Activated T-helper 2 cell treated with anti-CD3 and anti-CD28 coated beads, Interferon-gamma antibody, Interleukin-2, Interleukin-4, amounts not matched to agents 10 μg/mL and 5 μg/mL and 100 μg/mL, durations not matched to agents 14 hours and 24 hours and 36 hours (primary cell): ENCODE results near the gene SMAD1. TPM values are rescaled to one million over a fixed set of nuclear protein-coding genes. Genes with fewer than 3 reads are reported as not detected.

ENCODE experiments used
- DNase-seq: peaks from one replicate; pipeline ENCODE4 v3.0.0; 2021; ENCODE audit warnings: low spot score
- H3K27ac Mint-ChIP-seq: one replicate; pipeline ENCODE4 v1.8.0; 2021; ENCODE audit warnings: mixed read lengths
- H3K27me3 Mint-ChIP-seq: one replicate; pipeline ENCODE4 v1.8.0; 2021; ENCODE audit warnings: low read depth, mixed read lengths
- H3K36me3 Mint-ChIP-seq: one replicate; pipeline ENCODE4 v1.8.0; 2021; ENCODE audit warnings: low read depth, mixed read lengths
- H3K4me1 Mint-ChIP-seq: one replicate; pipeline ENCODE4 v1.8.0; 2021; ENCODE audit warnings: low read depth, mixed read lengths
- H3K4me3 Mint-ChIP-seq: one replicate; pipeline ENCODE4 v1.8.0; 2021; ENCODE audit warnings: low read depth, mild to moderate bottlenecking, moderate library complexity, mixed read lengths
- H3K9me3 Mint-ChIP-seq: one replicate; pipeline ENCODE4 v1.8.0; 2021; ENCODE audit warnings: mixed read lengths
- intact Hi-C: fragments of 100-400 bp; cut with micrococcal nuclease; formaldehyde crosslinking; loops from one replicate; pipeline ENCODE4 v1.15.1; 2023
- total RNA-seq: library from RNA; stranded (reverse); gene quantifications from 2 replicates; pipeline ENCODE4 v1.2.3, GENCODE V29; 2022

Gene SMAD1
- total RNA-seq, 1 donor from 2014 or later, result 5.8 TPM

DNA sequence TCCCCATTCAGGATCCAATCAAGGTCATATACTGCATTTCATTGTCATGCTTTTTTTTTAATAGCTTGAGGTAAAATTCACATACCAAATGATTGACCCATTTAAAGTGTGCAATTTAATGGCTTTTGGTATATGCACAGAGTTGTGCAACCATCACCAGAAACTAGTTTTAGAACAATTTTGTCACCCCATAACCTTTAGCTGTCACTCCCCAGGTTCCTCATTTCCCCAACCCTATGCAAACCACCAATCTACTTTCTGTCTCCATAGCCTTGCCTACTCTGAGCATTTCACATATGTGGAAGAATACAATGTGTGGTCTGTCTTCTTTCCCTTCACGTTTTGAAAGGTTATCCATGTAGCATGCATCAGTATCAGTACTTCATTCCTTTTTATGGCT lies 1.4 kb upstream of the SMAD1 start:
- Mint-ChIP-seq H3K27me3 (peaks cover 31% of the 10 kb centered on the region), H3K27ac (no peak overlapping the region), H3K4me3 (peak overlapping the region; percentile 83), H3K4me1 (peaks cover 12% of the 10 kb centered on the region), H3K36me3 (peaks cover 7% of the 10 kb centered on the region), H3K9me3 (no peaks in the 10 kb centered on the region)
- DNase-seq, result no peak
- intact Hi-C loops, result loop anchor here (5.0 to 10.0 kb wide), 5 partner anchors 235 to 975 kb away; partner anchors contain the start of gene ZNF827

DNA sequence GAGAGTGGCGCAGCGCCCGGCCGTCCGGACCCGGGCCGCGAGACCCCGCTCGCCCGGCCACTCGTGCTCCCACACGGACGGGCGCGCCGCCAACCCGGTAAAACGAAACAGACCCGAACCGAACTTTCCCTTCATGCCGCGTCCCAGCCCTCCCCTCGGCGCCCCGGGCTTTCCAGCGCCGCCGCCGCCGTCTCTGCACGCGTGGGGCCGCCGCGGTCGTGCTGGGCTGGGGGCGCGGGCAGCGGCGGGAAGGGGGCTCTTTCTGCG lies 222 bp downstream of the SMAD1 start:
- Mint-ChIP-seq H3K4me3 (no peak overlapping the region), H3K9me3 (no peaks in the 10 kb centered on the region), H3K27ac (no peak overlapping the region), H3K36me3 (peaks cover 7% of the 10 kb centered on the region), H3K4me1 (peaks cover 16% of the 10 kb centered on the region), H3K27me3 (peaks cover 27% of the 10 kb centered on the region)
- intact Hi-C loops, result loop anchor here (2.0 to 10.0 kb wide), 9 partner anchors 75 to 973 kb away; partner anchors contain the start of genes ABCE1, ANAPC10, MMAA and ZNF827
- DNase-seq, result peak; percentile 20

DNA sequence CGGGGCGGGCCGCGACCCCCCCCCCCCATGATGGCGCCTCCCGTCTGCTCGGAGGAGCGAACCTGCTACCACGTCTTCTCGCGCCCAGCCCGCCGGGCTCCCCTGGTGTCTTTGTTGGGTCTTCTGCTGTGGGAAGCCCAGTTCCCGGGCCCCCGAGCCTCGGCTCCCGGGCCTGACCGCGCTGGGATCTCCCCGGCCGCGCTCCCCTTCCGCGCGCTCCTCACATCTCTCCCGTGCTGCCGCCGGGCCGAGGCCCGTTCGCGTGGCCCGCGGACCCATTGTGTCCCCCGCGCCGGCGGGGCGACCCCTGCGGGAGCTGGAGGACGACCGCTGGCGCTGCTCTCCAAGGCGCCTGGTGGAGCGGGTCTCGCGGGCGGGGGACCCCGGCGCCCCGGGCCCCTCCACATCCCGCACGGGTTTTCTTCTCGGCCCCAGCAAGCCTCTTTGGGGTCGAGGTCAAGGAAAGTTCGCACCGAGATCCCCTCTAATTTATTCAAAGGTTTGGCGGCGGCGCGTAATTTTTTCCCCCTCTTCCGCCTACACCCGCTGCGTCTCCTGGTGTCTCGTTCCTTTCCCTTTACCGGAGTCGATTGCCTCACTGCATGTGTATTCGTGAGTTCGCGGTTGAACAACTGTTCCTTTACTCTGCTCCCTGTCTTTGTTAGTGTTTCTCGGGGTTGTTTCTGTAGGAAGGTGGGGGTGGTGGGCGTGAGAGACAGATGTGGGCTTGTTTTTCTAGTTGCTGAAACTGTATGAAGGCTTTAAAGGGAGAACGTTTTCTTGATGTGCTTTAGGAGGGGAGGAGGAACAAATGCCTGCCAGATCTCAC lies 770 bp downstream of the SMAD1 start:
- Mint-ChIP-seq H3K36me3 (peaks cover 7% of the 10 kb centered on the region), H3K4me1 (peaks cover 21% of the 10 kb centered on the region), H3K9me3 (no peaks in the 10 kb centered on the region), H3K27ac (no peak overlapping the region), H3K27me3 (peaks cover 27% of the 10 kb centered on the region), H3K4me3 (no peak overlapping the region)
- intact Hi-C loops, result loop anchor here (2.0 to 10.0 kb wide), 9 partner anchors 74 to 972 kb away; partner anchors contain the start of genes ABCE1, ANAPC10, MMAA and ZNF827
- DNase-seq, result peak; percentile 23

DNA sequence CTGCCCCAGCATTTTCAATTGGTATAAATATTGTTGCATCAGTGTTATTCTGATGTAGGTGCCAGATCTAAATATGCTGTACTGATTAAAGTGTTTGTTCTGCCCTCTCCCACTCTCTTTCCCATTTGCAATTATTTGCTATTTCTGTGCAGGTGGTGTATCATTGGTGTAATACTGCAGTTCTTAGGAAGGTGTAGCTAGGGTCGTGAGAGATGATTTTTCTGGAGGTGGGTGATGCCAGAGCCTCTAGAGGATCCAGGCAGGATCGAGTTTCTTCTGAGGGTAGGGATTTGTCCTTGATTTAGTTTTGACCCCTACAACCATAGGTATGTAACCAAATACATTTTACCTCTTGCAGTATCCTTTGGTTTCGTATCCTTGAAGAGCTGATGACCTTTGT lies 1.9 kb downstream of the SMAD1 start:
- Mint-ChIP-seq H3K9me3 (no peaks in the 10 kb centered on the region), H3K4me1 (peaks cover 26% of the 10 kb centered on the region), H3K36me3 (peaks cover 7% of the 10 kb centered on the region), H3K27ac (no peak overlapping the region), H3K4me3 (no peak overlapping the region), H3K27me3 (peaks cover 23% of the 10 kb centered on the region)
- DNase-seq, result no peak
- intact Hi-C loops, result loop anchor here (2.0 to 10.0 kb wide), 9 partner anchors 73 to 971 kb away; partner anchors contain the start of genes ABCE1, ANAPC10, MMAA and ZNF827

DNA sequence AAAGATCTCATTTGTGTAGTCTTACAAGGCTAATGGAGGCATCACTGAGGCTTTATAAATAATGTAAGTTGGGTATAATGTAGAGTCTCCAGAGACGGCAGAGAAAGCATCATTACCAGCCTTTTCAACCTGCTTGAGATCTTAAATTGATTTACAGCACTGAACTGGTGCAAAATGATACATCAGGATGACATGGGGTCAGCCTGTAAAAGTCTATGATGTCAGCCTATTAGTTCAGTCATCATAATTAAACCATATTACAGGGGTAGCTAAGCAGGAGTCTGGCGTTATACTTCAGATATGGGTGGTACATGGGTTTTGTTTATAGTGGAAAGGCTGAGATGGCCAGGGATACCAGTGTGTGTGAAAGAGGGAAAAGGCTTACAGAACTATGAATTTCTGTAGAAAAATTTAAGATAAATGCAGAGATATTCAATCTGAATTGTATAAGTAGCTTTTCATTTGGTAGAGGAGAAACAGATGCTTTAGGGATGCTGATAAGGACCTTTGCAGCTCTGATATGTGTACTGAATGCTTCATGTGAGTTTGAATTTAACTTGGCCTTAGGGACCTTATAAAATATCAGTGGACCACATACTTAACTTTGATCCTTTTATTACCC lies 2.7 kb downstream of the SMAD1 start:
- H3K4me1 Mint-ChIP-seq, result peaks cover 26% of the 10 kb centered on the region
- no peak for DNase-seq
- peaks cover 5% of the 10 kb centered on the region for H3K36me3 Mint-ChIP-seq
- no peak overlapping the region for H3K4me3 Mint-ChIP-seq
- H3K27ac Mint-ChIP-seq, result no peak overlapping the region
- intact Hi-C loops, result loop anchor here (5.0 to 10.0 kb wide), 5 partner anchors 230 to 970 kb away; partner anchors contain the start of gene ZNF827
- peaks cover 18% of the 10 kb centered on the region for H3K27me3 Mint-ChIP-seq
- no peaks in the 10 kb centered on the region for H3K9me3 Mint-ChIP-seq

DNA sequence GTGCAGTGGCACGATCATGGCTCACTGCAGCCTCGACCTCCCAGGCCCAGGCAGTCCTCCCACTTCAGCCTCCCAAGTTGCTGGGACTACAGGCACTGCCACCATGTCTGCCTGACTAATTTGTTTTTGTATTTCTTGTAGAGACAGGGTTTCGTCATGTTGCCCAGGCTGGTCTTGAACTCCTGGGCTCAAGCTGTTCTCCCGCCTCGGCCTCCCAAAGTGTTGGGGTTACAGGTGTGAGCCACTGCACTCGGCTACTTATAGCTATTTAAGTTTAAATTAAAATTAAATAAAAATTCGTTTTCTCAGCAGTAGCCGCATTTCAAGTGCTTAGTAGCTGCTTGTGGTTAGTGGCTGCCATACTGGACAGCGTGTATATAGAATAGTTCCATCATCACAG lies 3.5 kb downstream of the SMAD1 start:
- H3K36me3 Mint-ChIP-seq, result peaks cover 4% of the 10 kb centered on the region
- no peak overlapping the region for H3K27ac Mint-ChIP-seq
- DNase-seq, result no peak
- intact Hi-C loops, result loop anchor here (5.0 to 10.0 kb wide), 6 partner anchors 230 to 1973 kb away; partner anchors contain the start of gene SMARCA5
- no peak overlapping the region for H3K4me3 Mint-ChIP-seq
- peaks cover 15% of the 10 kb centered on the region for H3K27me3 Mint-ChIP-seq
- peaks cover 26% of the 10 kb centered on the region for H3K4me1 Mint-ChIP-seq
- no peaks in the 10 kb centered on the region for H3K9me3 Mint-ChIP-seq

DNA sequence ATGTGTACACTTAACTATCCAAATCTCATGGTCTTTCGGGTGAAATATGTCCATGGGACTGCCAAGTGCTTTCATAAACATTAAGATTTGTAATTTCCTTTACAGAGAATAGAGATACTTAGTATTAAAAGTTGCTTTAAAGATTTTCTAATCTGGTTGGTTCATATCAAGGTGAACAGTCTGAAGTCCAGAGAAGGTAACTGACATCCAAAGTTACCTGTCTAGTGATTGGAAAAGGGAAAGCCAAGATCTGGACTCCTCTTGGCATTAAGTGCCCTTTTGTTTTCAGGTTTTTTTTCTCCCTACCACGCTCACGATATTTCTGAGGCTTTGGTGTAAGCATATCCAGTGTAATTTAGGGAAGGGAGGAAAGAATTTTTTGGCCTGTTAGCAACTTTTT lies 5.0 kb downstream of the SMAD1 start:
- intact Hi-C loops, result loop anchor here (1.0 to 10.0 kb wide), 9 partner anchors 133 to 1974 kb away; partner anchors contain the start of genes MMAA and SMARCA5
- peaks cover 12% of the 10 kb centered on the region for H3K27me3 Mint-ChIP-seq
- no peak overlapping the region for H3K4me3 Mint-ChIP-seq
- no peak overlapping the region for H3K27ac Mint-ChIP-seq
- no peaks in the 10 kb centered on the region for H3K9me3 Mint-ChIP-seq
- no peaks in the 10 kb centered on the region for H3K36me3 Mint-ChIP-seq
- H3K4me1 Mint-ChIP-seq, result peaks cover 17% of the 10 kb centered on the region
- no peak for DNase-seq

DNA sequence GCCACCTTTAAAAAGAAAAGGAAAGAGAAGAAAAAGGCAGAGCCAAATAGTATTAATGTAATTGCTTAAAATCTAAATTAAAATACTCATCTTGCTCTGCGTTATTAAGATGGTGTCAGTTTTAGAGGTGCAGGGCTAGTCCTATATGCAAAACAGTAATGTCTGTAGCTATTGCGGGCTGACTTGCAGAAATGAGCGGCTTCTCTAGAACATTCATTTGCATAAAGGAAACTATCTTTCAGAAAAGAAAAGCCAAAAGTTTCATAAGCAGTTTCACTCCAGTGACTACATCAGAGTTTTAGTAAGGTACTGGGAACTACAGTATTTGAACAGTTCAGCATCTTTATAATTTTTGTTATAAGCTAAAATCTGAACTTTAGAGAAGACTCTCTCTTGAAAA lies 6.0 kb downstream of the SMAD1 start:
- intact Hi-C loops, result loop anchor here (1.0 to 10.0 kb wide), 9 partner anchors 132 to 1975 kb away; partner anchors contain the start of genes MMAA and SMARCA5
- Mint-ChIP-seq H3K27me3 (peaks cover 13% of the 10 kb centered on the region), H3K9me3 (no peaks in the 10 kb centered on the region), H3K27ac (peak overlapping the region; percentile 29), H3K36me3 (no peaks in the 10 kb centered on the region), H3K4me1 (peaks cover 17% of the 10 kb centered on the region), H3K4me3 (peak overlapping the region; percentile 20)
- no peak for DNase-seq

DNA sequence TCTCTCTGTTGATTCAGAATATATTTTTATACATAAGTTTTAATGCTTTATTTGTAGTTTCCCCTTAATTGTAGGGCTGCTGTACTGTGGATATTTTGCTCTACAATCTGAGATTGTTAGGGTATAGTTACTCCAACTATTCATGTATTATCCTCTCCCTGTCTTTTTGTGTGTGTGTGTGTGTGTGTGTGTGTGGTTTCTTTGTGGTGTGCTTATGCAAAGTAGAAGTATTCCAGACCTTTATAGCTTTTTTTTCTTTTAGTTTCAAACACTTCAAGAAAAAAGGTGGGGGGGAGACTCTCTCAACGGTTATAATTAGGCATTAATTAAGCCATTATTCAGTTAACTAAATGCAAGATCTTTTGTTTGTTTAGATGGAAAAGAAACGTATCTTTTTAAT lies 6.7 kb downstream of the SMAD1 start:
- H3K4me3 Mint-ChIP-seq, result no peak overlapping the region
- no peaks in the 10 kb centered on the region for H3K36me3 Mint-ChIP-seq
- intact Hi-C loops, result loop anchor here (5.0 to 10.0 kb wide), 6 partner anchors 226 to 1976 kb away; partner anchors contain the start of gene SMARCA5

DNA sequence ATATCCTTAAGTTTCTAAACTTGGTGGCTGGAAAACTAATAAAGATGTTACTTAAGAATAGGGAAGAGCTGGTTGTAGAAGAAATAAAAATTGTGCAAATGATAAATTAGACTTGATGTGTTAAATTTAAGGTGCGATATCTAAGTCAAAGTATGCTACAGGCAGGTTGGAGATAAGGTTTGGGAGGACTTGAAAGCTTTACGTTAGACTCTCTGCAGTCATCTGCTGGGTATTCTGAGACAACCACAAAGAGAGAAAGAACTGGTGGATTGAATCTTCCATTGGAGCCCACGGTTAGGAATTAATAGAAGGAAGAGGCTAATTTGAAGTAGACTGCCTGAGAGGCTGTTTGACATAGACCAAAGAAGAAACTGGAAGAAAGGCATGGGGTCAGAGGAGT lies 7.9 kb downstream of the SMAD1 start:
- intact Hi-C loops, result loop anchor here (5.0 to 10.0 kb wide), 6 partner anchors 225 to 1977 kb away; partner anchors contain the start of gene SMARCA5
- Mint-ChIP-seq H3K9me3 (no peaks in the 10 kb centered on the region), H3K36me3 (no peaks in the 10 kb centered on the region)

More for the DNA sequence above, 6.7 kb downstream of the SMAD1 start:
- Mint-ChIP-seq H3K9me3 (no peaks in the 10 kb centered on the region), H3K27ac (no peak overlapping the region), H3K27me3 (peaks cover 16% of the 10 kb centered on the region), H3K4me1 (peaks cover 17% of the 10 kb centered on the region)
- no peak for DNase-seq

DNA sequence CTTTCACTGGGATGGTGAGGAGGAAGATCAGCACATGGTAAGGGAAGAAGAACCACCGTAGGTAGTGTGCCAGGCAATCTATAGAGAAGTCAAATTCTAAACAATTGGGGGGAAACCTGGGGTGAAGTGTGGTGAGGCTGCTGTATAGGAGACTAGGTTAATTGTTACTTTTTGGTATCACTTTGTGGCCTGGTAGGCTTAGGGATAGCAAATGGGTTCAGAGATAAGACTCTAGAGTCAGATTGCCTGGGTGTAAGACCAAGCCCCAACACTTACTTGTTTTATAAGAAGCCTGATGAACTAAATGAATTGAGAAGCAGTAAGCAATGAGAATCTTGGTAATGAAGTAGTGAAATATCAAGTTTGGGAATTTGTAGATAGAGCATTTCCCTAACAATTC lies 8.7 kb downstream of the SMAD1 start:
- H3K4me3 Mint-ChIP-seq, result no peak overlapping the region
- intact Hi-C loops, result no loop called here
- H3K27ac Mint-ChIP-seq, result no peak overlapping the region
- H3K4me1 Mint-ChIP-seq, result peaks cover 20% of the 10 kb centered on the region
- no peak for DNase-seq
- H3K9me3 Mint-ChIP-seq, result no peaks in the 10 kb centered on the region
- H3K36me3 Mint-ChIP-seq, result no peaks in the 10 kb centered on the region
- peaks cover 22% of the 10 kb centered on the region for H3K27me3 Mint-ChIP-seq

More for the DNA sequence above, 7.9 kb downstream of the SMAD1 start:
- Mint-ChIP-seq H3K27ac (no peak overlapping the region), H3K27me3 (peaks cover 18% of the 10 kb centered on the region), H3K4me1 (peaks cover 20% of the 10 kb centered on the region), H3K4me3 (no peak overlapping the region)
- DNase-seq, result no peak

DNA sequence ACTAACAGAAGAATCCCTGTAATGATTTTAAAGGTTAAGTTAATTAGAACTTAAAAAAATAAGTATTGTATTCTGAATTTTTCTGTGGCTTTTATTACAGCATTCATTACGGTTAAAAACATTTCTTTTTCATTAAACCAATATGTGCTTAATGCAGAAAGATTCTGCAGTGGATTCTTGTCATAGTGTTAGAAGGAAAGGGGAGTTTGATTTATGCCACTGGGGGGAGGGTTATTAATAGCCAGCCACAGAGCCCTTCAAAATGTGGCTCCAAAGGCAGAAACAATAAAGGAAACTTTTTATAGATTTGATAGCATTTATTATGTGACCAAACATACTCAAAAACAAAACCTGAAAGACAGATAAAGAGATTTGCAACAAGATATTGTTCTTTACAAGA lies 9.1 kb downstream of the SMAD1 start:
- no peak overlapping the region for H3K4me3 Mint-ChIP-seq
- DNase-seq, result no peak
- intact Hi-C loops, result no loop called here
- no peaks in the 10 kb centered on the region for H3K9me3 Mint-ChIP-seq
- peaks cover 23% of the 10 kb centered on the region for H3K27me3 Mint-ChIP-seq
- peaks cover 20% of the 10 kb centered on the region for H3K4me1 Mint-ChIP-seq
- H3K27ac Mint-ChIP-seq, result no peak overlapping the region
- H3K36me3 Mint-ChIP-seq, result no peaks in the 10 kb centered on the region

DNA sequence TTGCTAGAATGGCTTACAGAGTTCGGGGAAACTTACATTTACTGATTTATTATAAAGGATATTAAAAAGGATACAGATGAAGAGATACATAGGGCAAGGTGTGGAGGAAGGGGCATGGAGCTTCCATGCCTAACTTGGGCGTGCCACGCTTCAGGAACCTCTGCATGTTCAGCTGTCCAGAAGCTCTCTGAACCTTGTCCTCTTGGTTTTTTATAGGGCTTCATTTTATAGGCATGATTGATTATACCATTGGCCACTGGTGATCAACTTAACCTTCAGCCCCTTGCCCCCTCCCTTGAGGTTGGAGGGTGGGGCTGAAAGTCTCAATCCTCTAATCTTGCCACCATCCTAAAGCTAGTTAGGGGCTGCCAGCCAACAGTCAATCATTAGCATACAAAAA lies 10.7 kb downstream of the SMAD1 start:
- Mint-ChIP-seq H3K4me1 (peaks cover 16% of the 10 kb centered on the region), H3K27me3 (peaks cover 25% of the 10 kb centered on the region), H3K9me3 (no peaks in the 10 kb centered on the region), H3K27ac (no peak overlapping the region), H3K4me3 (no peak overlapping the region), H3K36me3 (no peaks in the 10 kb centered on the region)
- no peak for DNase-seq
- intact Hi-C loops, result no loop called here
